22Rv1 (cell line): Measurements from ENCODE around the gene PCDH15.

Source experiments
- ZFX ChIP-seq: fragments of 450-650 bp; IDR thresholded peaks from 2 replicates; pipeline ENCODE4 v1.6.1; 2017; ENCODE audit warnings: antibody characterized with exemption, borderline replicate concordance
- TF ChIP-seq, protein P1 (sequence below): fragments of 450-650 bp; IDR thresholded peaks from 2 replicates; pipeline ENCODE4 v1.5.1; 2017; ENCODE audit warnings: mild to moderate bottlenecking

DNA sequence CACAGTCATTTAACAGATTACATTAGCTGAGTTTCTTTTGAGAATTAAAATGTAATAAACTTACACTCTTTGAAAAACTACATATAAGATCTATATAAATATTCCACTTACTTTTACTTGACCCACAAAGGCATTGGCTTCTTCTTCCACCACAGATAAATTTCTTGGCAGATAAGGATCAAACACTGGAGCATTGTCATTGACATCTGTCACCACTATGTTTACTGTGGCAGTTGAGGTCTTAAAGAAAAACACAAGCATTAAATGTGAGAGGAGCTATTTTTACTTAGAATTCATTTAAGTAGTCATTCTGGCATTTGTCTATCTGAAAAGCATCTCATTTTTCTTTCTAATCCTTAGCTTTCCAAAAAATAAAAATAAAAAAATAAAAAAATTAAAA is 734.4 kb downstream of the PCDH15 start:
- TF ChIP-seq, protein P1, sequence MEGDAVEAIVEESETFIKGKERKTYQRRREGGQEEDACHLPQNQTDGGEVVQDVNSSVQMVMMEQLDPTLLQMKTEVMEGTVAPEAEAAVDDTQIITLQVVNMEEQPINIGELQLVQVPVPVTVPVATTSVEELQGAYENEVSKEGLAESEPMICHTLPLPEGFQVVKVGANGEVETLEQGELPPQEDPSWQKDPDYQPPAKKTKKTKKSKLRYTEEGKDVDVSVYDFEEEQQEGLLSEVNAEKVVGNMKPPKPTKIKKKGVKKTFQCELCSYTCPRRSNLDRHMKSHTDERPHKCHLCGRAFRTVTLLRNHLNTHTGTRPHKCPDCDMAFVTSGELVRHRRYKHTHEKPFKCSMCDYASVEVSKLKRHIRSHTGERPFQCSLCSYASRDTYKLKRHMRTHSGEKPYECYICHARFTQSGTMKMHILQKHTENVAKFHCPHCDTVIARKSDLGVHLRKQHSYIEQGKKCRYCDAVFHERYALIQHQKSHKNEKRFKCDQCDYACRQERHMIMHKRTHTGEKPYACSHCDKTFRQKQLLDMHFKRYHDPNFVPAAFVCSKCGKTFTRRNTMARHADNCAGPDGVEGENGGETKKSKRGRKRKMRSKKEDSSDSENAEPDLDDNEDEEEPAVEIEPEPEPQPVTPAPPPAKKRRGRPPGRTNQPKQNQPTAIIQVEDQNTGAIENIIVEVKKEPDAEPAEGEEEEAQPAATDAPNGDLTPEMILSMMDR = no peak
- TF ChIP-seq ZFX = no peak
